Peyer's patch (tissue), 4 donors: ENCODE results near the gene THADA. TPM values are rescaled to one million over a fixed set of nuclear protein-coding genes. Genes with fewer than 3 reads are reported as not detected.

Experiments
- DNase-seq, 3 donors: peaks; one replicate each; pipeline ENCODE4 v3.0.0-alpha.2; 2017 to 2019
- H3K27ac ChIP-seq, 4 donors: fragments of 200-600 bp; sonication (generic); one replicate each; pipeline ENCODE4 v1.5.1; 2016 to 2019
- H3K27me3 ChIP-seq, 2 donors: fragments of 200-600 bp; sonication (generic); one replicate each; pipeline ENCODE4 v1.5.1; 2019
- H3K36me3 ChIP-seq, 3 donors: fragments of 200-600 bp; sonication (generic); one replicate each; pipeline ENCODE4 v1.5.1; 2016 to 2019
- H3K4me1 ChIP-seq, 4 donors: fragments of 200-600 bp; sonication (generic); one replicate each; pipeline ENCODE4 v1.5.1; 2016 to 2019
- H3K4me3 ChIP-seq, 4 donors: fragments of 200-600 bp; sonication (generic); 1 replicate in 3 of 4; 2 replicates in 1 of 4; pipeline ENCODE4 v1.5.1; 2016 to 2019; ENCODE audit warnings: mild to moderate bottlenecking in 1 of 4
- H3K9me3 ChIP-seq, 4 donors: fragments of 200-600 bp; sonication (generic); one replicate each; pipeline ENCODE4 v1.5.1; 2016 to 2019; ENCODE audit warnings: mild to moderate bottlenecking in 1 of 4
- POLR2A ChIP-seq, 2 donors: fragments of 450-650 bp; IDR thresholded peaks; one replicate each; pipeline ENCODE4 v1.5.1; 2017; ENCODE audit warnings: antibody characterized with exemption in 2 of 2, mild to moderate bottlenecking in 2 of 2, moderate library complexity in 2 of 2
- total RNA-seq, 4 donors: library from RNA; depleted of rRNA; stranded (reverse); fragments of >200 nt; gene quantifications; one replicate each; pipeline ENCODE4 v1.1.0, GENCODE V29; 2016
- TF ChIP-seq, protein P1 (sequence below), 6 experiments: fragments of 450-650 bp in 4 of 6; fragments of 200-600 bp in 2 of 6; sonication (generic) in 1 of 6; IDR thresholded peaks; one replicate each; pipeline ENCODE4 v1.5.1; 2017 to 2019; ENCODE audit warnings: antibody characterized with exemption in 6 of 6, mild to moderate bottlenecking in 3 of 6, moderate library complexity in 1 of 6

Gene THADA
- total RNA-seq, 4 donors from 2014 or later: 19.3 to 76.7 (median 26.3) TPM

GRCh38 chr2:43634604-43635306 is 38.9 kb upstream of the THADA start:
- Histone ChIP-seq H3K36me3 (no peaks in the 10 kb centered on the region), H3K9me3 (no peaks in the 10 kb centered on the region), H3K27ac (no peak overlapping the region), H3K4me3 (no peak overlapping the region), H3K4me1 (peaks cover 0 to 18% (median 0%) of the 10 kb centered on the region in 4 donors), H3K27me3 (no peaks in the 10 kb centered on the region)
- DNase-seq: no peak
- TF ChIP-seq, protein P1, sequence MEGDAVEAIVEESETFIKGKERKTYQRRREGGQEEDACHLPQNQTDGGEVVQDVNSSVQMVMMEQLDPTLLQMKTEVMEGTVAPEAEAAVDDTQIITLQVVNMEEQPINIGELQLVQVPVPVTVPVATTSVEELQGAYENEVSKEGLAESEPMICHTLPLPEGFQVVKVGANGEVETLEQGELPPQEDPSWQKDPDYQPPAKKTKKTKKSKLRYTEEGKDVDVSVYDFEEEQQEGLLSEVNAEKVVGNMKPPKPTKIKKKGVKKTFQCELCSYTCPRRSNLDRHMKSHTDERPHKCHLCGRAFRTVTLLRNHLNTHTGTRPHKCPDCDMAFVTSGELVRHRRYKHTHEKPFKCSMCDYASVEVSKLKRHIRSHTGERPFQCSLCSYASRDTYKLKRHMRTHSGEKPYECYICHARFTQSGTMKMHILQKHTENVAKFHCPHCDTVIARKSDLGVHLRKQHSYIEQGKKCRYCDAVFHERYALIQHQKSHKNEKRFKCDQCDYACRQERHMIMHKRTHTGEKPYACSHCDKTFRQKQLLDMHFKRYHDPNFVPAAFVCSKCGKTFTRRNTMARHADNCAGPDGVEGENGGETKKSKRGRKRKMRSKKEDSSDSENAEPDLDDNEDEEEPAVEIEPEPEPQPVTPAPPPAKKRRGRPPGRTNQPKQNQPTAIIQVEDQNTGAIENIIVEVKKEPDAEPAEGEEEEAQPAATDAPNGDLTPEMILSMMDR (IDR thresholded peaks at IDR 0.05): no peak
- no peak for TF ChIP-seq POLR2A (IDR thresholded peaks at IDR 0.05)

- H3K27me3 ChIP-seq: no peaks in the 10 kb centered on the region
- H3K4me3 ChIP-seq: no peak overlapping the region
- DNase-seq: no peak
- H3K4me1 ChIP-seq: peaks cover 0 to 11% (median 0%) of the 10 kb centered on the region in 4 donors
- no peaks in the 10 kb centered on the region for H3K9me3 ChIP-seq
- H3K27ac ChIP-seq: no peak overlapping the region
- TF ChIP-seq, protein P1 (IDR thresholded peaks at IDR 0.05): no peak
- TF ChIP-seq POLR2A (IDR thresholded peaks at IDR 0.05): no peak
- H3K36me3 ChIP-seq: no peaks in the 10 kb centered on the region
Measured at GRCh38 chr2:43631618-43632317, 35.9 kb upstream of the THADA start.

DNA sequence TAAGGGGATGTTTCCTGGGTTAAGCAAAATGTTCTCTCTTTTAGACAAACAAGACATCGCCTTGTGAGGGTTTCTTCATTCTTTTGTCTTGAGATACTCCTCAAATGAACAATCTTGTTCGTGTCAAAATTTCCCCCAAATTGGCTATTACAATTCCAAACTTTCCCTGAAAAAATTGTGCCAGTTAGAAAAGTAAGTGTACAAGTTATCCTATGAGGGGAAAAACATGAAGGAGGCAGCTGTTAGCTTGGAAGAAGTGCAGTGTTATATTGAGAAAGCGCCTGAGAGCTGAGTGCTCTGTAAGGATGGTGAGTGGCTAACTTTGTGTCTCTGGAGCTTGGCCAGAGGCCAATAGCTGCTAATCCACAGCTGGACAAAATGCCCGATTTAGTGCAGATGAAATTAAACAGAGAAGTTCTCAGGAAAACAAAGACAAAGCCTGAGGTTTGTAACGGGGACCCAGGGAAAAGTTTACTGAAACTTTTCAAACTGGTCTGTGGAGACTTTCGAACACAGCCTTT is 27.2 kb upstream of the THADA start:
- no peaks in the 10 kb centered on the region for H3K9me3 ChIP-seq
- no peak overlapping the region for H3K4me3 ChIP-seq

DNA sequence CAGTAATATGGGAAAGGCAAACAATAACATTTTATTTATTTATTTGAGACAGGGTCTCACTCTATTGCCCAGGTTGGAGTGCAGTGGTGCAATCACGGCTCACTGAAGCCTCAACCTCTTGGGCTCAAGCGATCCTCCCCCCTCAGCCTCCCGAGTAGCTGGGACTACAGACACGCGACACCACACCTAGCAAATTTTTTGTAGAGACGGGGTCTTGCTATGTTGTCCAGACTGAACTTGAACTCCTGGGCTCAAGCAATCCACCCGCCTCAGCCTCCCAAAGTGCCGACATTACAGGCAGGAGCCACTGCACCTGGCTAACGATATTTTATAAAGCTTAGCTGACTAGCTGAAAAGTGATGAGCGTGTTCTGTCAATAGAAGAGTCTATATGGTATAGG is 23.7 kb upstream of the THADA start:
- Histone ChIP-seq H3K4me1 (no peaks in the 10 kb centered on the region), H3K9me3 (no peaks in the 10 kb centered on the region), H3K27me3 (no peaks in the 10 kb centered on the region), H3K4me3 (no peak overlapping the region), H3K36me3 (no peaks in the 10 kb centered on the region), H3K27ac (no peak overlapping the region)
- no peak for DNase-seq
- TF ChIP-seq, protein P1 (IDR thresholded peaks at IDR 0.05): no peak
- no peak for TF ChIP-seq POLR2A (IDR thresholded peaks at IDR 0.05)

More for the DNA sequence above, 27.2 kb upstream of the THADA start:
- peak overlapping the region in 2 of 4 donors; percentile 11 to 23 for H3K27ac ChIP-seq
- H3K27me3 ChIP-seq: no peaks in the 10 kb centered on the region
- no peaks in the 10 kb centered on the region for H3K4me1 ChIP-seq
- TF ChIP-seq, protein P1 (IDR thresholded peaks at IDR 0.05): no peak
- TF ChIP-seq POLR2A (IDR thresholded peaks at IDR 0.05): no peak
- DNase-seq: no peak
- no peaks in the 10 kb centered on the region for H3K36me3 ChIP-seq

DNA sequence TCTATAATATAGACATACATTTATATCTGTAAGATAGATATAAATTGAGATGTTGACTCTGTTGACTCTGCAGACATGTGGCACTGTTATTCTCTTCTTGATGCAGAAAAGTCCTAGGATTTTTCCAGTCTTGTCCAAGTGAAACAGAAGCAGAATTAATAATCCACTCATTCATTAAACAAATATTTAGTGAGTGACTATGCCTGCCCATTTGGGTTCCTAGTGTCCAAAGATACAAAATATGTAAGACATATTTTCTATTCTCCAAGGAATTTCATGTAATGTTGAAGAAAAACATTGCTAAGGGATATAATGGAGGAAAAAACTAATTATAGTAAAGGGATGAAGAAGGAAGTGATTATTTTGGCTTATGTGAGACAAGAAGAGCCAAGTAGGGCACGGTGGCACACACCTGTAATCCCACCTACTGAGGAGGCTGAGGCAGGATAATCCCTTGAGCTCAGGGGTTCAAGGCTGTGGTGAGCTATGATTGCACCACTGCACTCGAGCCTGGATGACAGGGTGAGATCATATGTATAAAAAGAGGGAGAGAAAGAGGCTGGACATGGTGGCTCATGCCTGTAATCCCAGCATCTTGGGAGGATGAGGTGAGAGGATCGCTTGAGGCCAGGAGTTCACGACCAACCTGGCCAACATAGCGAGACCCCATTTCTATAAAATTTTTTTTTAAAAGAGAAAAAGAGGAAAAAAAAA is 21.3 kb upstream of the THADA start:
- TF ChIP-seq POLR2A (IDR thresholded peaks at IDR 0.05): no peak

More for the DNA sequence above, 21.3 kb upstream of the THADA start:
- no peak overlapping the region for H3K4me3 ChIP-seq
- H3K27ac ChIP-seq: no peak overlapping the region
- peaks cover 0 to 6% (median 0%) of the 10 kb centered on the region in 4 donors for H3K4me1 ChIP-seq
- DNase-seq: no peak
- H3K9me3 ChIP-seq: no peaks in the 10 kb centered on the region
- H3K36me3 ChIP-seq: no peaks in the 10 kb centered on the region
- H3K27me3 ChIP-seq: no peaks in the 10 kb centered on the region
